ENCODE data around the gene ITPRIP. TPM values are rescaled to one million over a fixed set of nuclear protein-coding genes. Genes with fewer than 3 reads are reported as not detected.

Gene ITPRIP
- total RNA-seq, 4 donors from 2014 or later: 18.1 to 31.5 (median 22.8) TPM

GRCh38 chr10:104325436-104326435 is 12.5 kb downstream of the ITPRIP start:
- H3K36me3 ChIP-seq: no peaks in the 10 kb centered on the region
- 59 to 80% methylated on average over 5 to 6 of the region's 28 CpGs for WGBS, 2 donors (ENCODE audit: low coverage in 1 of 2)
- H3K9me3 ChIP-seq: no peaks in the 10 kb centered on the region
- no peak for ATAC-seq
- no peaks in the 10 kb centered on the region for H3K27me3 ChIP-seq
- no peak for TF ChIP-seq POLR2A (IDR thresholded peaks at IDR 0.05)
- no peak overlapping the region for H3K4me3 ChIP-seq
- peak overlapping the region; percentile 50 to 100 (median 98) for H3K27ac ChIP-seq
- peaks cover 29 to 100% (median 98%) of the 10 kb centered on the region in 3 donors for H3K4me1 ChIP-seq

- Histone ChIP-seq H3K27ac (peak overlapping the region; percentile 50 to 100 (median 98)), H3K4me1 (peaks cover 26 to 100% (median 98%) of the 10 kb centered on the region in 3 donors)
Observed at GRCh38 chr10:104324931-104325330, 13.3 kb downstream of the ITPRIP start.

GRCh38 chr10:104324221-104324686 is 14.0 kb downstream of the ITPRIP start:
- WGBS, 2 donors (ENCODE audit: low coverage in 1 of 2): 55 to 76% methylated on average over 6 of the region's 9 CpGs
- Histone ChIP-seq H3K4me1 (peaks cover 20 to 100% (median 98%) of the 10 kb centered on the region in 3 donors), H3K9me3 (no peaks in the 10 kb centered on the region), H3K36me3 (no peaks in the 10 kb centered on the region), H3K27ac (peak overlapping the region in 3 of 4 donors; percentile 98 to 100 (median 99)), H3K4me3 (no peak overlapping the region), H3K27me3 (no peaks in the 10 kb centered on the region)
- ATAC-seq: no peak
- no peak for TF ChIP-seq POLR2AphosphoS5 (IDR thresholded peaks at IDR 0.05)
- no peak for TF ChIP-seq EP300 (IDR thresholded peaks at IDR 0.05)
- no peak for TF ChIP-seq POLR2A (IDR thresholded peaks at IDR 0.05)

More at GRCh38 chr10:104324931-104325330, 13.3 kb downstream of the ITPRIP start:
- no peak for TF ChIP-seq CTCF (IDR thresholded peaks at IDR 0.05)
- no peak for TF ChIP-seq POLR2AphosphoS5 (IDR thresholded peaks at IDR 0.05)
- no peak for TF ChIP-seq POLR2A (IDR thresholded peaks at IDR 0.05)
- TF ChIP-seq EP300 (IDR thresholded peaks at IDR 0.05): no peak
- Histone ChIP-seq H3K27me3 (no peaks in the 10 kb centered on the region), H3K36me3 (no peaks in the 10 kb centered on the region), H3K9me3 (no peaks in the 10 kb centered on the region), H3K4me3 (no peak overlapping the region)
- ATAC-seq: no peak
- 95 to 96% methylated on average over 4 to 6 of the region's 10 CpGs for WGBS, 2 donors (ENCODE audit: low coverage in 1 of 2)

GRCh38 chr10:104323760-104324201 is 14.5 kb downstream of the ITPRIP start:
- Histone ChIP-seq H3K4me3 (no peak overlapping the region), H3K27me3 (no peaks in the 10 kb centered on the region), H3K4me1 (peaks cover 18 to 100% (median 98%) of the 10 kb centered on the region in 3 donors), H3K27ac (peak overlapping the region in 3 of 4 donors; percentile 98 to 100 (median 99)), H3K36me3 (no peaks in the 10 kb centered on the region), H3K9me3 (no peaks in the 10 kb centered on the region)
- TF ChIP-seq EP300 (IDR thresholded peaks at IDR 0.05): no peak
- TF ChIP-seq CTCF (IDR thresholded peaks at IDR 0.05): no peak
- no peak for TF ChIP-seq POLR2AphosphoS5 (IDR thresholded peaks at IDR 0.05)
- TF ChIP-seq POLR2A (IDR thresholded peaks at IDR 0.05): no peak
- ATAC-seq: no peak
- 88% methylated on average over 1 of the region's 4 CpGs; no CpG with 5 or more reads in 1 of the 2 donors for WGBS, 2 donors (ENCODE audit: low coverage in 1 of 2)

- Histone ChIP-seq H3K4me3 (no peak overlapping the region), H3K27me3 (no peaks in the 10 kb centered on the region), H3K9me3 (no peaks in the 10 kb centered on the region), H3K4me1 (peaks cover 18 to 100% (median 98%) of the 10 kb centered on the region in 3 donors), H3K36me3 (no peaks in the 10 kb centered on the region), H3K27ac (peak overlapping the region in 3 of 4 donors; percentile 83 to 100 (median 98))
- WGBS, 2 donors (ENCODE audit: low coverage in 1 of 2): 86% methylated on average over 1 of the region's 1 CpG; no CpG with 5 or more reads in 1 of the 2 donors
- no peak for TF ChIP-seq POLR2A (IDR thresholded peaks at IDR 0.05)
- TF ChIP-seq EP300 (IDR thresholded peaks at IDR 0.05): no peak
- no peak for TF ChIP-seq CTCF (IDR thresholded peaks at IDR 0.05)
- TF ChIP-seq POLR2AphosphoS5 (IDR thresholded peaks at IDR 0.05): no peak
- ATAC-seq: no peak
Observed at GRCh38 chr10:104323085-104323484, 15.2 kb downstream of the ITPRIP start.

All from gastroesophageal sphincter (tissue), 4 donors.